Progenitor cell of endocrine pancreas (in vitro differentiated cells): ENCODE results near the gene FAM186B. TPM values are rescaled to one million over a fixed set of nuclear protein-coding genes. Genes with fewer than 3 reads are reported as not detected.
A peak's percentile ranks its signal among the peaks of the same experiment; 100 is the strongest.

Experiments used
- DNase-seq: peaks from one replicate; pipeline ENCODE4 v3.0.0; 2021; ENCODE audit warnings: low spot score; ENCODE audit not compliant: unreplicated experiment
- H3K27ac Mint-ChIP-seq: 2 replicates; pipeline ENCODE4 v1.8.0; 2021; ENCODE audit warnings: mild to moderate bottlenecking, moderate library complexity, mixed read lengths
- H3K27me3 Mint-ChIP-seq: 2 replicates; pipeline ENCODE4 v1.8.0; 2021; ENCODE audit warnings: mixed read lengths
- H3K36me3 Mint-ChIP-seq: 2 replicates; pipeline ENCODE4 v1.8.0; 2022; ENCODE audit warnings: mixed read lengths; ENCODE audit not compliant: insufficient read depth
- H3K4me1 Mint-ChIP-seq: 2 replicates; pipeline ENCODE4 v1.8.0; 2021; ENCODE audit warnings: low read depth, mixed read lengths
- H3K4me3 Mint-ChIP-seq: 2 replicates; pipeline ENCODE4 v1.8.0; 2021; ENCODE audit warnings: low read depth, mild to moderate bottlenecking, moderate library complexity, mixed read lengths
- H3K9me3 Mint-ChIP-seq: 2 replicates; pipeline ENCODE4 v1.8.0; 2021; ENCODE audit warnings: low read depth, mixed read lengths
- total RNA-seq: library from RNA; stranded (reverse); gene quantifications from 2 replicates; pipeline ENCODE4 v1.2.1, GENCODE V29; 2021
- TF ChIP-seq, protein P1 (sequence below): fragments of 200-600 bp; sonication (generic); IDR thresholded peaks from one replicate; pipeline ENCODE4 v1.5.0; 2021; ENCODE audit warnings: antibody characterized with exemption, mild to moderate bottlenecking; ENCODE audit not compliant: unreplicated experiment

FAM186B gene
- total RNA-seq, 1 donor from 2014 or later = 0.24 TPM

DNA sequence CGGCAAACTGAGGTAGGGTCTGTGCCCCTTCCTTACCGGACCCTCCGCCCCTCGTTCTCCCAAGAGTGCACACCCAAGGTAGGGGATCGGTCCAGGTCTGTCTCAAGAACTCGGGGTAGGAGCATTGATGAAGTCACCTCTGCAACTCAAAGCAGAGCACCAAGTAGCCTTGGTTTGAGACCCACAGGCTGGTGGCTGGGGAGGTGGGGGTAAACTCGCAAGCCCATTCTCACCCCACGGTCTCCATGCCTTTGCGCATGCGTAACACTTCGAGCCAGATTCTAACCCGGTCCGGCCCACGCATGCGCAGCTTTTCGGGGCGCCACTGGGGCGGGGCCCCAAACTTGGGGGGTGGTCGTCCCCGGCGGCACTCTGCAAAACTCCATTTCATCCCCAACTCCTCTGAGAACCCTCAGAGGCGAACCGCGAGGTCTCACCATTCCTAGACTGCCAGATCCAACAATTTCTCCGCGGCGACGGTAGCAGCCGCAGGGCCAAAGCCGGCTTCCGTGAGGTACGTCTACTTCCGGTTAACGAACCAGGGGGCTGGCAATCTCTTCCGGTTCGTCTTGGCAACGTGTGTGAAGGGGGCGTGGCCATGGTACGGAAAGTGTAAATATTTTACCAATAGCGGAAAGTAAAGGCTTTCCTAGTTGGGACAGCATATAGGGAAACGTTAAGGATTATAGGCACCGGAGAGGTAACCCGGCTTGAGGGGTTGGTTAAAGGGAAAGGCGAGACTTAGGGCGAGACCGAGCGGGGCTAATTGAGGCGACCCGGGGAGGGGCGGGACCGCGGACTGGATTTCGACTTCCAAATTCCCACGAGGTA is 37.6 kb downstream of the FAM186B start, which contains the start of gene MCRS1:
Gene MCRS1, minus strand, starts transcription at position 532 of the 831 bp plus-strand sequence. CDS start 1,411 bp downstream, outside the sequence.
- H3K9me3 Mint-ChIP-seq = no peaks in the 10 kb centered on the region
- peak within 1 kb of the TSS; percentile 94 for H3K4me3 Mint-ChIP-seq
- peaks cover 13% of the 10 kb centered on the region for H3K4me1 Mint-ChIP-seq
- TF ChIP-seq, protein P1, sequence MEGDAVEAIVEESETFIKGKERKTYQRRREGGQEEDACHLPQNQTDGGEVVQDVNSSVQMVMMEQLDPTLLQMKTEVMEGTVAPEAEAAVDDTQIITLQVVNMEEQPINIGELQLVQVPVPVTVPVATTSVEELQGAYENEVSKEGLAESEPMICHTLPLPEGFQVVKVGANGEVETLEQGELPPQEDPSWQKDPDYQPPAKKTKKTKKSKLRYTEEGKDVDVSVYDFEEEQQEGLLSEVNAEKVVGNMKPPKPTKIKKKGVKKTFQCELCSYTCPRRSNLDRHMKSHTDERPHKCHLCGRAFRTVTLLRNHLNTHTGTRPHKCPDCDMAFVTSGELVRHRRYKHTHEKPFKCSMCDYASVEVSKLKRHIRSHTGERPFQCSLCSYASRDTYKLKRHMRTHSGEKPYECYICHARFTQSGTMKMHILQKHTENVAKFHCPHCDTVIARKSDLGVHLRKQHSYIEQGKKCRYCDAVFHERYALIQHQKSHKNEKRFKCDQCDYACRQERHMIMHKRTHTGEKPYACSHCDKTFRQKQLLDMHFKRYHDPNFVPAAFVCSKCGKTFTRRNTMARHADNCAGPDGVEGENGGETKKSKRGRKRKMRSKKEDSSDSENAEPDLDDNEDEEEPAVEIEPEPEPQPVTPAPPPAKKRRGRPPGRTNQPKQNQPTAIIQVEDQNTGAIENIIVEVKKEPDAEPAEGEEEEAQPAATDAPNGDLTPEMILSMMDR = no peak
- peak within 1 kb of the TSS; percentile 96 for H3K27ac Mint-ChIP-seq
- no peaks in the 10 kb centered on the region for H3K27me3 Mint-ChIP-seq
- peaks cover 11% of the 10 kb centered on the region for H3K36me3 Mint-ChIP-seq
- DNase-seq = peak; percentile 69

DNA sequence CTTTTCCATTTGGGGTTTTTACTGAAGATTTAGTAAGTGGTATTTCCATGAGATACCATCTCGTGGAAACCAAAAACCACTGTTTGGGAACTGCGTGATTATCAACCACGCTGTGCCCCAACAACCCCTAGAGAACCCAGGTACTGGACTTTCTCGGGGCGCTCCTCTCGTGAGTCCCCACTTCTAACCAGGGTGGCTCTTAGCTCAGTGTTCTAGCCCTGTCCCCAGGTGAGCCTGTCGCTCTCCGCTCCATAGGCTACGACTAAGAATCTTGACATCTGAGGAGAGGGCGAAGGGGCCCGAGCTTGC is 38.2 kb downstream of the FAM186B start:
- Mint-ChIP-seq H3K9me3 (no peaks in the 10 kb centered on the region), H3K4me1 (peaks cover 13% of the 10 kb centered on the region), H3K27me3 (no peaks in the 10 kb centered on the region), H3K4me3 (peak overlapping the region; percentile 94), H3K36me3 (peaks cover 13% of the 10 kb centered on the region), H3K27ac (peak overlapping the region; percentile 96)
- TF ChIP-seq, protein P1 = no peak
- no peak for DNase-seq

DNA sequence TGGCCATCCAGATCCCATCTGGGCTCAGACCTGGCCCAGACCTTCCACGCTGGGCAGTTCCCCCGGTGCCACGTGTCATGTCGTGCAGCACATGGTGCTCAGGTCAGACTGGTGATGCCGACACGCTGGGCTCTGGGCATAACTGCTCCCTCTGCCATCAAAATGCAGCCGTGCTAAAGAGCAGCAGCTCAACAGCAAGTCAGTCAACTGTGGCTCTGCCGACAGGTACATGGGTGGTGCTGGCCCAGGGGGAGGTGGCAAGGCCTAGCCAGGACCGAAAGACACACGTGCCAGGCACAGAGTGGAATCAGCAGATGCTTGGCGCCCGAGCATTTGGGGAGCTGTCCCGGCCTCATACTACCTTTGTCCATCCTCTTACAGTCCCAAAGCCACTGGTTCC is 39.1 kb downstream of the FAM186B start:
- peaks cover 13% of the 10 kb centered on the region for H3K4me1 Mint-ChIP-seq
- no peak overlapping the region for H3K27ac Mint-ChIP-seq
- no peak overlapping the region for H3K4me3 Mint-ChIP-seq
- peaks cover 12% of the 10 kb centered on the region for H3K36me3 Mint-ChIP-seq
- TF ChIP-seq, protein P1 = no peak
- no peak for DNase-seq
- H3K9me3 Mint-ChIP-seq = no peaks in the 10 kb centered on the region
- H3K27me3 Mint-ChIP-seq = no peaks in the 10 kb centered on the region

DNA sequence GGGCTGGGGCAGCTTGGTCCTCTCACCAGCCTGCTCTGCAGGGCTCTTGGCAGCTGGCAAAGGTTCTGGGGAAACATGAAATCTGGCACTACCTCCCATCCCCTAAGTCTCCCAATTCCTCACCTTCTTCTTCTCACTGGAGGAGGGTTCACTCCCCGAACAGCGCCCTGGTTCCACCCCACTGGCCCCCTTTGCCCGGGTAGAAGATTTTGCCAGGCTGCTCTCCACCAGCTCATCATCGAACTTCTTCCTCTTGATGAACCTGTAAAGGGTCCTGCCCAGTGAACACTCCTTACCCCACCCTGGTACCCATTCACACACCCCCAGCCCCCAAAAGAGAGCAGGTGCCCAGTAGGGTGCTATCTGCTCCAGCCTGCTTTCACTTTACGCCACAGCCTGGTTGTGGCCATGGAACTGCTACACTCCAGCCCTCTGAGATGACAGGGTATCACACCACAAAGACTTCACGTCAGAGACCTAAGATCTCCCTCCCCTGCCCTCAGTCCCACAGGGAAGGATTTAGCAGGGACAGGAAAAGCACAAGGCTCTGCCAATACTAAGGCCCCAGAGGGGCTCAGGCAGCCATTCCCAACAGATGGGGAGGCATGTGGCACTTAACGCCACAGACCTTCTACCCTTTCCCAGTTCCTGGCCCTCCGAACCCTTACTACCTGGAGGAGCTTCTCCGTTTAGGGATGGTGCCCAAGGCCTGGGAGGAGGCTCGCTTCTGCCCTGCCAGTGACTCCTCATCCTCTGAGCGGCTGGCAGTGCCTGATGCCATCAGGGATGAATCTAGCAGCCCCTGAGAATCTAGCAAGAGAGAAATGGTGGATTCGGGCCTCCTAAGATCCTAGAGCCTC is 39.8 kb downstream of the FAM186B start:
- H3K4me3 Mint-ChIP-seq = no peak overlapping the region
- no peak overlapping the region for H3K27ac Mint-ChIP-seq
- H3K36me3 Mint-ChIP-seq = peaks cover 13% of the 10 kb centered on the region
- no peak for DNase-seq
- H3K4me1 Mint-ChIP-seq = peaks cover 12% of the 10 kb centered on the region
- H3K27me3 Mint-ChIP-seq = no peaks in the 10 kb centered on the region
- H3K9me3 Mint-ChIP-seq = no peaks in the 10 kb centered on the region
- TF ChIP-seq, protein P1 = no peak

DNA sequence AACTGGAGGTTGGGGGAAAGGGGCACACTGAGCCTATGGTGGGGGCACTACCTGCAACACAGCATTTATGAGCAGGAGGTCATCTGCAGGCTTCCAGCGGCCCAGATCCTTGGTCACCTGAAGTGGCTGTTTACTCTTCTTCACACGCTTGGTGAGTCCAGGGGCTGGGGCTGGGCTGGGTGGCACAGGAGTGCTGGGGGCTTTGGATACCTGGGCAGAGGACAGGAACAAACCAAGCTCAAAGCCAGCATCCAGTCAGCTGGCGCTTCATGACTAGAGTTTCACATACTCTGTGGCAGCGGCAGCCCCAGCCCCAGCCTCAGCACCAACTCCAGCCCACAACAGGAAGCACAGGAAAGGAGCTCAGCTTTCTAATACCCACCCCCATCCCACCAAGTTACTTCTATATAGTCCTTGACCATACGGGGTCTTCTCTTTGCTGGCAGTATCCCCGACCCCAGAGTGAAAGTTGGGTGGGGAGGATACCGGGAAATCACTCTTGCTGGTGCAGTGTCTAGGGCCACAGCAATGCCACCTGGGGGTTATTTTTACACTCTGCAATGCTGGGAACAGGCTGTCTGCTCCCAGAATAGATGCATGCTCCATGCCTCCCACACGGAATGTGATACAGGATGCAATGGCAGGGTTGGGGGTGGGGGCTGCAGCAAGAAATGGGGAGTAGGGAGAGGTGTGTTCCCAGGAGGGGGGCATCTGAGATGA is 40.6 kb downstream of the FAM186B start:
- H3K9me3 Mint-ChIP-seq = no peaks in the 10 kb centered on the region

More for the DNA sequence above, 40.6 kb downstream of the FAM186B start:
- Mint-ChIP-seq H3K36me3 (peaks cover 14% of the 10 kb centered on the region), H3K4me3 (no peak overlapping the region), H3K4me1 (peaks cover 11% of the 10 kb centered on the region), H3K27me3 (no peaks in the 10 kb centered on the region), H3K27ac (no peak overlapping the region)
- DNase-seq = no peak
- TF ChIP-seq, protein P1 = no peak
